Measurements from ENCODE around the gene DLL3. TPM values are rescaled to one million over a fixed set of nuclear protein-coding genes. Genes with fewer than 3 reads are reported as not detected.

DLL3 gene
- total RNA-seq, 1 experiment from 2014 or later: 1.4 TPM

DNA sequence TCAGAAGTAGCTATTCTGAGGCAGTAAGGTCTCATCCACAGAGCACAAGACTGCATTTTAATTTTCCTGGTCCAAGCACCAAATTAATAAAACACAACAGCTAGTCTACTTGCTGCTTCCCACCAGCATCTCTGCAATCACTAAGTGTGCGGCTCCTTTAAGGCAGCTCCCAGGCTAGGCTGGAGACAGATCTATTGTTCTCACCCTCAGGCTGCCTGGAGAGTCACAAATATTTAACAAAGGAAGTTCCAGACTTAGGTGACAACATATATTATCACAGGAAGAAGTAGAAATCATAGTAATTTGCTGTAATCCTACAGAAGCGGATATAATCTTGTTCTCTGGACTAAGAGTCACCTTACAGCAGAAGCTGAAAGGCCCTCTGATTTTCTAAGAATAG lies 43.5 kb downstream of the DLL3 start:
- Histone ChIP-seq H3K9me3 (ENCODE audit: insufficient read depth, low read depth) (no peaks in the 10 kb centered on the region), H4K20me1 (ENCODE audit: insufficient read depth) (no peaks in the 10 kb centered on the region; the same call in 1 of the 2 replicates), H3K9me2 (ENCODE audit: insufficient read depth) (no peaks in the 10 kb centered on the region), H3K79me2 (ENCODE audit: low read depth) (peaks cover 15% of the 10 kb centered on the region), H2AFZ (no peak overlapping the region), H3K4me1 (replicated peaks; ENCODE audit: insufficient read depth) (peaks cover 10% of the 10 kb centered on the region), H3K4me2 (no peak overlapping the region), H3F3A (ENCODE audit: insufficient read depth, low read depth) (no peaks in the 10 kb centered on the region; the same call in 1 of the 2 replicates), H3K27ac (no peak overlapping the region), H3K27me3 (ENCODE audit: insufficient read depth, low read depth) (peaks cover 8% of the 10 kb centered on the region; the same call in 1 of the 2 replicates), H3K36me3 (ENCODE audit: low read depth) (no peaks in the 10 kb centered on the region), H3K4me3 (no peak overlapping the region)
- no TSS peak for BruUV-seq (replicated peaks)
- ChIA-PET CTCF (interaction anchor here (0.5 to 1.1 kb wide), 3 partner anchors 13 to 222 kb away, joined by 3 to 10 read pairs (median 3); partner anchors contain the start of gene LRFN1), POLR2A (ENCODE audit: unreplicated experiment) (interaction anchor here (0.6 to 0.7 kb wide), 2 partner anchors 99 to 251 kb away, joined by 3 to 9 read pairs; no protein-coding TSS in a partner anchor)
- no peak for TF ChIP-seq CTCF (conservative IDR thresholded peaks at IDR 0.05)
- no peak for TF ChIP-seq EZH2 (IDR thresholded peaks at IDR 0.05; ENCODE audit: low read depth)
- intact Hi-C loops (cut with micrococcal nuclease; ENCODE audit: unreplicated experiment): no loop called here
- no peak for DNase-seq

- CTCF ChIA-PET: no interaction called here
- no peak overlapping the region for H3K4me2 ChIP-seq
- POLR2A ChIA-PET (ENCODE audit: unreplicated experiment): no interaction called here
- intact Hi-C loops (cut with micrococcal nuclease; ENCODE audit: unreplicated experiment): no loop called here
- no peak overlapping the region for H3K27ac ChIP-seq
- no peaks in the 10 kb centered on the region for H3K36me3 ChIP-seq (ENCODE audit: low read depth)
- no peaks in the 10 kb centered on the region; the same call in 1 of the 2 replicates for H3F3A ChIP-seq (ENCODE audit: insufficient read depth, low read depth)
- DNase-seq: no peak
- H3K79me2 ChIP-seq (ENCODE audit: low read depth): peaks cover 10% of the 10 kb centered on the region; the same call in 1 of the 2 replicates
- H2AFZ ChIP-seq: no peak overlapping the region
- no peak overlapping the region for H3K4me3 ChIP-seq
- no peaks in the 10 kb centered on the region; the same call in 1 of the 2 replicates for H4K20me1 ChIP-seq (ENCODE audit: insufficient read depth)
- no peaks in the 10 kb centered on the region for H3K9me3 ChIP-seq (ENCODE audit: insufficient read depth, low read depth)
- no peak for TF ChIP-seq EZH2 (IDR thresholded peaks at IDR 0.05; ENCODE audit: low read depth)
- peaks cover 12% of the 10 kb centered on the region; the same call in 1 of the 2 replicates for H3K27me3 ChIP-seq (ENCODE audit: insufficient read depth, low read depth)
- H3K4me1 ChIP-seq (replicated peaks; ENCODE audit: insufficient read depth): peaks cover 7% of the 10 kb centered on the region
- no TSS peak for BruUV-seq (replicated peaks)
- no peaks in the 10 kb centered on the region for H3K9me2 ChIP-seq (ENCODE audit: insufficient read depth)
Measured at GRCh38 chr19:39543477-39543857, 44.7 kb downstream of the DLL3 start.

- no peaks in the 10 kb centered on the region for H3K9me3 ChIP-seq (ENCODE audit: insufficient read depth, low read depth)
- H3K9me2 ChIP-seq (ENCODE audit: insufficient read depth): no peaks in the 10 kb centered on the region
- H3F3A ChIP-seq (ENCODE audit: insufficient read depth, low read depth): no peaks in the 10 kb centered on the region; the same call in 1 of the 2 replicates
- H3K4me2 ChIP-seq: no peak overlapping the region
- TF ChIP-seq CTCF (conservative IDR thresholded peaks at IDR 0.05) (no peak), EZH2 (IDR thresholded peaks at IDR 0.05; ENCODE audit: low read depth) (no peak)
- H3K36me3 ChIP-seq (ENCODE audit: low read depth): no peaks in the 10 kb centered on the region
- no peak for DNase-seq
- BruUV-seq (replicated peaks): no TSS peak
- ChIA-PET POLR2A (ENCODE audit: unreplicated experiment) (interaction anchor here (0.7 kb wide), 1 partner anchor 588 kb away, joined by 13 read pairs; no protein-coding TSS in a partner anchor), CTCF (interaction anchor here (0.6 kb wide), 1 partner anchor 248 kb away, joined by 3 read pairs; no protein-coding TSS in a partner anchor)
- peaks cover 1% of the 10 kb centered on the region; the same call in 1 of the 2 replicates for H3K79me2 ChIP-seq (ENCODE audit: low read depth)
- no peaks in the 10 kb centered on the region for H4K20me1 ChIP-seq (ENCODE audit: insufficient read depth)
- H3K27ac ChIP-seq: no peak overlapping the region
- H3K4me3 ChIP-seq: no peak overlapping the region
- peaks cover 12% of the 10 kb centered on the region; the same call in 1 of the 2 replicates for H3K27me3 ChIP-seq (ENCODE audit: insufficient read depth, low read depth)
- no peak overlapping the region for H2AFZ ChIP-seq
- intact Hi-C loops (cut with micrococcal nuclease; ENCODE audit: unreplicated experiment): no loop called here
- no peaks in the 10 kb centered on the region; the same call in 1 of the 2 replicates for H3K4me1 ChIP-seq (replicated peaks; ENCODE audit: insufficient read depth)
Measured at GRCh38 chr19:39544226-39544903, 45.6 kb downstream of the DLL3 start.

All from PC-9 (cell line).